Stomach (tissue), 9 donors: ENCODE results near the gene LHFPL4. TPM values are rescaled to one million over a fixed set of nuclear protein-coding genes. Genes with fewer than 3 reads are reported as not detected.
"Not testable (repeated sequence)": the region's sequence is repeated elsewhere in the genome, so short reads cannot be mapped to it uniquely, and the experiment has no call there.

ENCODE experiments used
- DNase-seq, 2 donors: peaks; one replicate each; pipeline versions ENCODE4 v3.0.0 to v3.0.0-alpha.2; 2013 to 2019
- H3K27ac ChIP-seq, 5 donors: fragments of 200-600 bp in 4 of 5; sonication (generic) in 4 of 5; one replicate each; pipeline ENCODE4 v1.5.1; 2013 to 2019; ENCODE audit warnings: mild to moderate bottlenecking in 1 of 5, moderate library complexity in 1 of 5
- H3K27me3 ChIP-seq, 3 donors: fragments of 200-600 bp; sonication (generic); one replicate each; pipeline ENCODE4 v1.5.1; 2017 to 2019; ENCODE audit warnings: mixed run types in 1 of 3
- H3K36me3 ChIP-seq, 4 donors: fragments of 200-600 bp; sonication (generic); 1 replicate in 3 of 4; 2 replicates in 1 of 4; pipeline ENCODE4 v1.5.1; 2016 to 2019
- H3K4me1 ChIP-seq, 4 donors: fragments of 200-600 bp; sonication (generic); one replicate each; pipeline ENCODE4 v1.5.1; 2016 to 2019
- H3K4me3 ChIP-seq, 4 donors: fragments of 200-600 bp; sonication (generic) in 3 of 4; one replicate each; pipeline ENCODE4 v1.5.1; 2016 to 2019; ENCODE audit warnings: mild to moderate bottlenecking in 1 of 4
- H3K9me3 ChIP-seq, 4 donors: fragments of 200-600 bp; sonication (generic); one replicate each; pipeline ENCODE4 v1.5.1; 2016 to 2019
- EP300 ChIP-seq: sonication (generic); formaldehyde crosslinking; IDR thresholded peaks from one replicate; pipeline ENCODE4 v1.6.1; 2017; ENCODE audit warnings: antibody characterized with exemption
- POLR2A ChIP-seq, 4 donors: fragments of 450-650 bp; IDR thresholded peaks; one replicate each; pipeline ENCODE4 v1.6.1; 2016; ENCODE audit warnings: antibody characterized with exemption in 4 of 4, control low read depth in 2 of 4, mild to moderate bottlenecking in 1 of 4, moderate library complexity in 1 of 4
- POLR2AphosphoS5 ChIP-seq, 3 donors: sonication (generic); formaldehyde crosslinking; IDR thresholded peaks; one replicate each; pipeline ENCODE4 v1.6.1; 2016; ENCODE audit warnings: antibody characterized with exemption in 3 of 3
- WGBS, 5 donors: extraction: QIAGEN DNeasy Blood & Tissue Kit in 3 of 5; methylation state at CpG; one replicate each; pipeline versions ENCODE4 v1.1.5 to v1.1.7; 2013 to 2018; 5-methylcytosine and 5-hydroxymethylcytosine counted together
- intact Hi-C: fragments of 100-400 bp; cut with DNase I; formaldehyde crosslinking; loops from one replicate; pipeline ENCODE4 v1.15.1; 2023; ENCODE audit warnings: low total_unique reads
- polyA plus RNA-seq, 3 donors: library from polyadenylated mRNA; stranded (reverse); fragments of 200-250 nt; gene quantifications; one replicate each; pipeline ENCODE4 v1.2.3, GENCODE V29; 2013
- total RNA-seq, 5 donors: library from RNA; depleted of rRNA; stranded (reverse); fragments of >200 nt; gene quantifications; one replicate each; pipeline versions ENCODE4 v1.1.0 to v1.2.3, GENCODE V29; 2014 to 2016
- TF ChIP-seq, protein P1 (sequence below), 7 experiments: fragments of 450-650 bp in 4 of 7; fragments of 200-600 bp in 3 of 7; sonication (generic) in 3 of 7; IDR thresholded peaks; one replicate each; pipeline ENCODE4 v1.5.1; 2016 to 2019; ENCODE audit warnings: antibody characterized with exemption in 7 of 7, control low read depth in 2 of 7, mild to moderate bottlenecking in 1 of 7
- donor health status: healthy with polysubstance abuse.
- donor health status: Bipolar disorder and iron deficiency.
- donor health status: healthy.

LHFPL4 gene
- total and polyA plus RNA-seq, 8 donors = 0.06 to 0.92 (median 0.25) TPM; not detected in 4

DNA sequence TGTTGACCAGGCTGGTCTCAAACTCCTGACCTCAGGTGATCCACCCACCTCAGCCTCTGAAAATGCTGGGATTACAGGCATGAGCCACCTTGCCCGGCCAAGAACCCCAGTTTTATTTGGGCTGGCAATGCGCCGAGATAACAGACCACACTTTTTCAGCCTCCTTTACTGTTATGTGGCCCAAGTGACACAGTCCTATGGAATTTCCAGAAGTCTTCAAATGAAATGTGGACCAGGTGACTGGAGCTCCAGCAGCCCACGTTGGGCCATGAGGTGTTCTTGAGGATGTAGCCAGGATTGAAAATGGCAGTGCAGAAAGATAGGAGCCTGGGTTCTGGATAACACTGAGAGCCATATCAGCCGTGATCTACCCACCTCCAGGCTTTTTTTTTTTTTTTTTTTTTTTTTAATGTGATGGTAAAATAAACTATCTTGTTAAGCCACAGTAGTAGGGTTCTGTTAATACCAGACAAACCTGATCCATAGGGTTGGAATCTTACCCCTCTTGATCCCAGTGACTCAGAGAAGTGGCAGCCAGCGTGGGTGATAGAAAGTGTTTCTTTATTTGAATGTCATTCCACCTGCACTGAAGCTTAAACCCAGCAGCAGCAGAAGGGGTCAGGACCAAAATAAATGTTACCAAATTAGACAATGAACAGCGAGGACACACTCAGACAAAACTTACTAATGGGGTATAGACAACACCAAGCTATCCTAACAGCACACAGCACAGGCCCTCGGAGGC, 55.6 kb downstream of the LHFPL4 start:
- intact Hi-C loops = no loop called here
- Histone ChIP-seq H3K4me1 (peaks cover 5 to 16% (median 11%) of the 10 kb centered on the region in 4 donors), H3K4me3 (no peak overlapping the region), H3K27ac (no peak overlapping the region), H3K9me3 (no peaks in the 10 kb centered on the region), H3K36me3 (no peaks in the 10 kb centered on the region), H3K27me3 (peaks cover 3 to 44% (median 26%) of the 10 kb centered on the region in 3 donors)
- WGBS, 5 donors = 72 to 79% (median 77%) methylated on average over 8 of the region's 8 CpGs
- DNase-seq = no peak
- TF ChIP-seq EP300 (no peak), POLR2AphosphoS5 (IDR thresholded peaks at IDR 0.05) (no peak), POLR2A (IDR thresholded peaks at IDR 0.05) (no peak)
- TF ChIP-seq, protein P1, sequence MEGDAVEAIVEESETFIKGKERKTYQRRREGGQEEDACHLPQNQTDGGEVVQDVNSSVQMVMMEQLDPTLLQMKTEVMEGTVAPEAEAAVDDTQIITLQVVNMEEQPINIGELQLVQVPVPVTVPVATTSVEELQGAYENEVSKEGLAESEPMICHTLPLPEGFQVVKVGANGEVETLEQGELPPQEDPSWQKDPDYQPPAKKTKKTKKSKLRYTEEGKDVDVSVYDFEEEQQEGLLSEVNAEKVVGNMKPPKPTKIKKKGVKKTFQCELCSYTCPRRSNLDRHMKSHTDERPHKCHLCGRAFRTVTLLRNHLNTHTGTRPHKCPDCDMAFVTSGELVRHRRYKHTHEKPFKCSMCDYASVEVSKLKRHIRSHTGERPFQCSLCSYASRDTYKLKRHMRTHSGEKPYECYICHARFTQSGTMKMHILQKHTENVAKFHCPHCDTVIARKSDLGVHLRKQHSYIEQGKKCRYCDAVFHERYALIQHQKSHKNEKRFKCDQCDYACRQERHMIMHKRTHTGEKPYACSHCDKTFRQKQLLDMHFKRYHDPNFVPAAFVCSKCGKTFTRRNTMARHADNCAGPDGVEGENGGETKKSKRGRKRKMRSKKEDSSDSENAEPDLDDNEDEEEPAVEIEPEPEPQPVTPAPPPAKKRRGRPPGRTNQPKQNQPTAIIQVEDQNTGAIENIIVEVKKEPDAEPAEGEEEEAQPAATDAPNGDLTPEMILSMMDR (IDR thresholded peaks at IDR 0.05) = no peak

- no peak for TF ChIP-seq POLR2AphosphoS5 (IDR thresholded peaks at IDR 0.05)
- no peak for TF ChIP-seq EP300
- TF ChIP-seq POLR2A (IDR thresholded peaks at IDR 0.05) = no peak
- TF ChIP-seq, protein P1 (IDR thresholded peaks at IDR 0.05) = no peak
- Histone ChIP-seq H3K36me3 (no peaks in the 10 kb centered on the region), H3K4me1 (peaks cover 5 to 16% (median 11%) of the 10 kb centered on the region in 4 donors), H3K9me3 (no peaks in the 10 kb centered on the region), H3K27me3 (peaks cover 3 to 33% (median 25%) of the 10 kb centered on the region in 3 donors), H3K4me3 (no peak overlapping the region), H3K27ac (no peak overlapping the region)
- no peak for DNase-seq
- 71 to 81% (median 72%) methylated on average over 6 of the region's 6 CpGs for WGBS, 5 donors
- intact Hi-C loops = no loop called here
These were observed 56.7 kb downstream of the LHFPL4 start for GRCh38 chr3:9496893-9497292.

GRCh38 chr3:9494036-9494435, 59.6 kb downstream of the LHFPL4 start:
- DNase-seq, H3K4me1 ChIP-seq, H3K27me3 ChIP-seq, H3K9me3 ChIP-seq, H3K4me3 ChIP-seq, intact Hi-C loops, H3K27ac ChIP-seq, H3K36me3 ChIP-seq: not testable (repeated sequence)
- WGBS, 5 donors = 89 to 93% (median 91%) methylated on average over 15 of the region's 15 CpGs

DNA sequence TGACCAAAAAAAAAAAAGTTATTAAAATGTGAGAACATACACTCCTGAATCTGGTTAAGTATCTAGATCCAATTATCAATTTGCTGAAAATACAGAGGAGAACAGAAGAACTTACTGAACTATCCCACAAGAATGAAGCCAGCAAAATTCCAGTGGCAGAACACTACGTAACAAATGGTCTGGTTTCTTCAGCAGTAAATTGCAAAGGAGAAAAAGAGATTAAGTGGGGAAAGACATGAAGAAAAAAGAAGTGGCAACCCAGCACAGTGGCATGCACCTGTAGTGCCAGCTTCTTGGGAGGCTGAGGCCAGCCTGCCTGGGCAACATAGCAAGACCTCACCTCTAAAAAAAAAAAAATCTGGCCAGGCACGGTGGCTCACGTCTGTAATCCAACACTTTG, 62.1 kb downstream of the LHFPL4 start:
- Histone ChIP-seq H3K4me3 (no peak overlapping the region), H3K27me3 (no peaks in the 10 kb centered on the region), H3K27ac (no peak overlapping the region), H3K36me3 (peaks cover 0 to 5% (median 0%) of the 10 kb centered on the region in 4 donors), H3K4me1 (no peaks in the 10 kb centered on the region), H3K9me3 (peaks cover 0 to 12% (median 3%) of the 10 kb centered on the region in 4 donors)
- intact Hi-C loops = no loop called here
- TF ChIP-seq EP300 = no peak
- TF ChIP-seq, protein P1 (IDR thresholded peaks at IDR 0.05) = no peak
- TF ChIP-seq POLR2AphosphoS5 (IDR thresholded peaks at IDR 0.05) = no peak
- no peak for TF ChIP-seq POLR2A (IDR thresholded peaks at IDR 0.05)
- WGBS, 5 donors = 52 to 69% (median 58%) methylated on average over 3 of the region's 3 CpGs
- DNase-seq = no peak

DNA sequence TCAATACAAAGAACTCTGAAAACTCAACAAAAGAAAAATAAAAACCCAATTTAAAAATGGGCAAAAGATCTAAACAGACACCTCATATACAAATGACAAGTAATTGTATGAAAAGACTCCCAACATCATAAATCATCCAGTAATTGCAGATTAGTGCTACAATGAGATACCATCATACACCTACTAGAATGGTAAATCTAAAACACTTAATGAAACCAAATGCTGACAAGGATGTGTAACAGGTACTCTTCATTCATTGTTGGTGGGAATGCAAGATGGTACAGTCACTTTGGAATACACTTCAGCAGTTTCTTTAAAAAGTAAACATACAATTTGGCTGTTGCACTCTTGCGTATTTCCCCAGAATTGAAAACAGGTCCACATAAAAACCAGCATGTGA, 68.4 kb downstream of the LHFPL4 start:
- 89 to 100% (median 97%) methylated on average over 1 of the region's 1 CpG for WGBS, 5 donors
- Histone ChIP-seq H3K36me3 (peaks cover 0 to 65% (median 54%) of the 10 kb centered on the region in 4 donors), H3K4me1 (no peaks in the 10 kb centered on the region), H3K27ac (no peak overlapping the region), H3K4me3 (no peak overlapping the region), H3K9me3 (peaks cover 0 to 12% (median 3%) of the 10 kb centered on the region in 4 donors), H3K27me3 (no peaks in the 10 kb centered on the region)
- DNase-seq = no peak
- no peak for TF ChIP-seq EP300
- TF ChIP-seq, protein P1 (IDR thresholded peaks at IDR 0.05) = no peak
- TF ChIP-seq POLR2A (IDR thresholded peaks at IDR 0.05) = no peak
- no peak for TF ChIP-seq POLR2AphosphoS5 (IDR thresholded peaks at IDR 0.05)
- intact Hi-C loops = no loop called here
